Measurements from ENCODE around the gene APEX1.

- TF ChIP-seq GATA2 (IDR thresholded peaks at IDR 0.05; ENCODE audit: low read depth, low read length) (no peak), GATA3 (IDR thresholded peaks at IDR 0.05; ENCODE audit: low read depth, low read length) (no peak)
These were observed 37.5 kb downstream of the APEX1 start for GRCh38 chr14:20492486-20492885.

Measured in SH-SY5Y (cell line).